ENCODE data around the gene SYCE1. TPM values are rescaled to one million over a fixed set of nuclear protein-coding genes. Genes with fewer than 3 reads are reported as not detected.
A peak's percentile ranks its signal among the peaks of the same experiment; 100 is the strongest.
"Not testable (repeated sequence)": the region's sequence is repeated elsewhere in the genome, so short reads cannot be mapped to it uniquely, and the experiment has no call there.

Gene SYCE1
- total and polyA plus RNA-seq, 9 donors: 0.40 to 8.1 (median 2.5) TPM; not detected in 1

GRCh38 chr10:133526957-133527588, 38.3 kb downstream of the SYCE1 start, which contains the start of gene CYP2E1:
TSS of gene CYP2E1 (plus strand) at chr10:133527363. CDS start at chr10:133527396, 33 bp downstream.
- Histone ChIP-seq H3K4me3 (no peak within 1 kb of the TSS), H3K27me3 (peaks cover 4% of the 10 kb centered on the region), H3K27ac (no peak within 1 kb of the TSS), H3K9me3 (peaks cover 0 to 4% of the 10 kb centered on the region in 2 donors), H3K4me1 (ENCODE audit: insufficient read depth) (peaks cover 3% of the 10 kb centered on the region), H3K36me3 (no peaks in the 10 kb centered on the region)
- DNase-seq: no peak
- intact Hi-C loops (cut with DNase I): no loop called here
- WGBS, 3 donors: 64 to 77% (median 73%) methylated on average over 16 of the region's 16 CpGs
- TF ChIP-seq EP300 (IDR thresholded peaks at IDR 0.05) (no peak), POLR2A (IDR thresholded peaks at IDR 0.05) (no peak), CTCF (IDR thresholded peaks at IDR 0.05) (no peak)

GRCh38 chr10:133525444-133525843, 39.9 kb downstream of the SYCE1 start:
- 84 to 89% (median 85%) methylated on average over 7 of the region's 7 CpGs for WGBS, 3 donors
- intact Hi-C loops (cut with DNase I): no loop called here
- TF ChIP-seq POLR2A (IDR thresholded peaks at IDR 0.05) (no peak), EP300 (IDR thresholded peaks at IDR 0.05) (no peak), CTCF (IDR thresholded peaks at IDR 0.05) (no peak)

GRCh38 chr10:133523631-133524203, 41.7 kb downstream of the SYCE1 start:
- H3K27ac ChIP-seq: no peak overlapping the region
- H3K36me3 ChIP-seq: no peaks in the 10 kb centered on the region
- H3K4me3 ChIP-seq: no peak overlapping the region
- H3K27me3 ChIP-seq: peaks cover 4% of the 10 kb centered on the region
- H3K4me1 ChIP-seq (ENCODE audit: insufficient read depth): peaks cover 3% of the 10 kb centered on the region
- TF ChIP-seq POLR2A (IDR thresholded peaks at IDR 0.05): no peak
- no peak for TF ChIP-seq CTCF (IDR thresholded peaks at IDR 0.05)
- TF ChIP-seq EP300 (IDR thresholded peaks at IDR 0.05): no peak
- DNase-seq: no peak
- intact Hi-C loops (cut with DNase I): no loop called here
- H3K9me3 ChIP-seq: peaks cover 0 to 4% of the 10 kb centered on the region in 2 donors
- 89 to 91% (median 90%) methylated on average over 9 of the region's 9 CpGs for WGBS, 3 donors

More at GRCh38 chr10:133525444-133525843, 39.9 kb downstream of the SYCE1 start:
- Histone ChIP-seq H3K4me3 (no peak overlapping the region), H3K27me3 (peaks cover 4% of the 10 kb centered on the region), H3K36me3 (no peaks in the 10 kb centered on the region), H3K4me1 (ENCODE audit: insufficient read depth) (peaks cover 3% of the 10 kb centered on the region), H3K9me3 (peaks cover 0 to 4% of the 10 kb centered on the region in 2 donors), H3K27ac (no peak overlapping the region)
- no peak for DNase-seq

- no peaks in the 10 kb centered on the region for H3K27me3 ChIP-seq
- intact Hi-C loops (cut with DNase I): no loop called here
- TF ChIP-seq EP300 (IDR thresholded peaks at IDR 0.05) (no peak), CTCF (IDR thresholded peaks at IDR 0.05) (peak; percentile 38 to 72 (median 65))
- peak; percentile 77 to 90 (median 83) for DNase-seq
- H3K36me3 ChIP-seq: no peaks in the 10 kb centered on the region
- H3K27ac ChIP-seq: no peak overlapping the region
- no peaks in the 10 kb centered on the region for H3K4me1 ChIP-seq (ENCODE audit: insufficient read depth)
- H3K4me3 ChIP-seq: peak overlapping the region; percentile 32
- peaks cover 0 to 4% of the 10 kb centered on the region in 2 donors for H3K9me3 ChIP-seq
- WGBS, 3 donors: 0 to 2% (median 1%) methylated on average over 31 to 33 of the region's 33 CpGs
These were observed 45.1 kb downstream of the SYCE1 start for GRCh38 chr10:133520193-133520738.

- 81 to 91% (median 87%) methylated on average over 5 of the region's 5 CpGs for whole genome bisulfite sequencing, 3 donors
These were observed 46.9 kb downstream of the SYCE1 start for GRCh38 chr10:133518517-133518916.

More at GRCh38 chr10:133518517-133518916, 46.9 kb downstream of the SYCE1 start:
- H3K36me3 ChIP-seq; intact Hi-C loops (cut with DNase I); H3K9me3 ChIP-seq; H3K27ac ChIP-seq; H3K27me3 ChIP-seq; H3K4me1 ChIP-seq (ENCODE audit: insufficient read depth); DNase-seq; H3K4me3 ChIP-seq: not testable (repeated sequence)

All from ovary (tissue), 9 donors.